Bronchial epithelial cell (primary cell): ENCODE measurements around the gene SURF6. TPM values are rescaled to one million over a fixed set of nuclear protein-coding genes. Genes with fewer than 3 reads are reported as not detected.

Source experiments
- DNase-seq: peaks from one replicate; pipeline ENCODE4 v3.0.0-alpha.2; 2010; ENCODE audit warnings: low read depth
- FAIRE-seq: peaks from 2 replicates; lab custom pipeline; 2011; peaks lifted over from hg19 to GRCh38; lab: Jason Lieb, UNC
- H3K27me3 ChIP-seq: 2 replicates; pipeline ENCODE4 v1.5.1; 2011; ENCODE audit warnings: low read length; ENCODE audit not compliant: control insufficient read depth, insufficient read depth
- H3K36me3 ChIP-seq: 2 replicates; pipeline ENCODE4 v1.5.1; 2011; ENCODE audit warnings: low read length; ENCODE audit not compliant: control insufficient read depth, insufficient read depth
- H3K4me3 ChIP-seq: 2 replicates; pipeline ENCODE4 v1.5.1; 2011; ENCODE audit warnings: mild to moderate bottlenecking, low read depth, low read length, control low read depth
- total RNA-seq: library from RNA; depleted of rRNA; stranded (reverse); fragments of >200 nt; gene quantifications from 2 replicates; pipeline ENCODE4 v1.2.1, GENCODE V29; 2014
- TF ChIP-seq, protein P1 (sequence below): IDR thresholded peaks from 2 replicates; pipeline ENCODE4 v1.5.1; 2011; ENCODE audit warnings: mild to moderate bottlenecking, moderate library complexity, low read length, control low read depth, inconsistent platforms; ENCODE audit not compliant: insufficient read depth, severe bottlenecking

The SURF6 gene
- total RNA-seq, 1 donor from 2014 or later: 9.0 TPM

DNA sequence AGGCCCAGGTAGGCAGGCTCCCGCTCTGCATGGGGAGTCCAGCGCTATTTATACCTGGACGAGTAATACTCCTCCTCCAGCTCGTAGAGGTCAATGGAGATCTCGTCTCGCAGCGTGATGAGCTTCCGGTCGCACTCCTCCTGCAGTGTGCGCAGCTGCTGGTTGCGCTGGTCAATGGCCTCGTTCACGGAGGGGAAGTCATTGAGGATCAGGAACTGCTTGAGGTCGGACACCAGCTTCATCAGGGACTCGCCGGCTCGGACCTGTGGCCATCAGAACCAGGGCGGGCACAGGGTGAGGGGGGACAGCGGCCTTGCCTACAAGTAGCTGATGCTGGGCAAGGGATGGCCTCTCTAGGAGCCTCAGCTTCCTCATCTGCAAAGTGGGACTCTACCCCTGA lies 8.1 kb upstream of the SURF6 start:
- TF ChIP-seq, protein P1, sequence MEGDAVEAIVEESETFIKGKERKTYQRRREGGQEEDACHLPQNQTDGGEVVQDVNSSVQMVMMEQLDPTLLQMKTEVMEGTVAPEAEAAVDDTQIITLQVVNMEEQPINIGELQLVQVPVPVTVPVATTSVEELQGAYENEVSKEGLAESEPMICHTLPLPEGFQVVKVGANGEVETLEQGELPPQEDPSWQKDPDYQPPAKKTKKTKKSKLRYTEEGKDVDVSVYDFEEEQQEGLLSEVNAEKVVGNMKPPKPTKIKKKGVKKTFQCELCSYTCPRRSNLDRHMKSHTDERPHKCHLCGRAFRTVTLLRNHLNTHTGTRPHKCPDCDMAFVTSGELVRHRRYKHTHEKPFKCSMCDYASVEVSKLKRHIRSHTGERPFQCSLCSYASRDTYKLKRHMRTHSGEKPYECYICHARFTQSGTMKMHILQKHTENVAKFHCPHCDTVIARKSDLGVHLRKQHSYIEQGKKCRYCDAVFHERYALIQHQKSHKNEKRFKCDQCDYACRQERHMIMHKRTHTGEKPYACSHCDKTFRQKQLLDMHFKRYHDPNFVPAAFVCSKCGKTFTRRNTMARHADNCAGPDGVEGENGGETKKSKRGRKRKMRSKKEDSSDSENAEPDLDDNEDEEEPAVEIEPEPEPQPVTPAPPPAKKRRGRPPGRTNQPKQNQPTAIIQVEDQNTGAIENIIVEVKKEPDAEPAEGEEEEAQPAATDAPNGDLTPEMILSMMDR: no peak
- no peak overlapping the region for H3K4me3 ChIP-seq
- peaks cover 42% of the 10 kb centered on the region for H3K36me3 ChIP-seq
- no peaks in the 10 kb centered on the region for H3K27me3 ChIP-seq
- DNase-seq (no peak), FAIRE-seq (peak; percentile 36)

DNA sequence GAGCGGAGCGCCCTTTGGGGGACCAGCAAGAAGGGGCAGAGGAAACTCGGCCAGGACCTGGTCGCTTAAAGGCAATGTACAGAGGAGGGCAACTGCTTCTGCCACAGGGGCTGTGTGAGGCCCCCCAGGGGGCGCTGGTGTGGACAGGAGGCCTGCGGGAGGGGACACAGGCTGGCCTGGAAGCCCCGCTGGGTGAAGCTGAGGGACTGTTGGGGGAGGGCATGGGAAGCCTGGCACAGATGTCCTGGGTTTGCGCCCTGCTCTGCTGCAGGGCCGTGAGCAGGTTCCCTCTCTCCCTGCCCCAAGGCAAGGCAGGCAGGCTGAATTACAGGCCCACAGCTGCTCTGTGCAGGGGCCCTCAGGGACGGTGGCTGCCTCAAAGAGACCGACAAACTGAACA lies 6.6 kb upstream of the SURF6 start:
- Histone ChIP-seq H3K36me3 (peaks cover 40% of the 10 kb centered on the region), H3K4me3 (no peak overlapping the region), H3K27me3 (no peaks in the 10 kb centered on the region)
- DNase-seq: no peak
- no peak for FAIRE-seq
- TF ChIP-seq, protein P1: peak; percentile 10

DNA sequence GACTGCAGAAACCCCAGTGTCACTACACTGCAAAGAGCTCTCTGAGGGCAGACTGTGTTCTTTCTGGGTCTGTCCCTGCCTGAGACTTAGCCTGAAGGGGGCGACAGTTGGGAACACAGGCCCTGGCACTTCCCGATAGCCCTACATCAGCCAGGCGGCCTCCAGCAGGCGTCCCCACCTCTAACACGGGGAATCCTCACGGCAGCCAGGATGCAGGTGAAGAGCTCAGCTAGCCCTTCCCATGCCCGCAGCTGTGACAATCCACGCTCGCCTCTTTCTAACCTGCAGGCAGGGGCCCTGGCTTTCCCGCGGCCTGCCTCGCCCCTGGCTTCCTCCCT lies 6.0 kb upstream of the SURF6 start:
- no peak for DNase-seq
- TF ChIP-seq, protein P1: peak; percentile 38
- Histone ChIP-seq H3K27me3 (no peaks in the 10 kb centered on the region), H3K4me3 (no peak overlapping the region), H3K36me3 (peaks cover 40% of the 10 kb centered on the region)
- no peak for FAIRE-seq

DNA sequence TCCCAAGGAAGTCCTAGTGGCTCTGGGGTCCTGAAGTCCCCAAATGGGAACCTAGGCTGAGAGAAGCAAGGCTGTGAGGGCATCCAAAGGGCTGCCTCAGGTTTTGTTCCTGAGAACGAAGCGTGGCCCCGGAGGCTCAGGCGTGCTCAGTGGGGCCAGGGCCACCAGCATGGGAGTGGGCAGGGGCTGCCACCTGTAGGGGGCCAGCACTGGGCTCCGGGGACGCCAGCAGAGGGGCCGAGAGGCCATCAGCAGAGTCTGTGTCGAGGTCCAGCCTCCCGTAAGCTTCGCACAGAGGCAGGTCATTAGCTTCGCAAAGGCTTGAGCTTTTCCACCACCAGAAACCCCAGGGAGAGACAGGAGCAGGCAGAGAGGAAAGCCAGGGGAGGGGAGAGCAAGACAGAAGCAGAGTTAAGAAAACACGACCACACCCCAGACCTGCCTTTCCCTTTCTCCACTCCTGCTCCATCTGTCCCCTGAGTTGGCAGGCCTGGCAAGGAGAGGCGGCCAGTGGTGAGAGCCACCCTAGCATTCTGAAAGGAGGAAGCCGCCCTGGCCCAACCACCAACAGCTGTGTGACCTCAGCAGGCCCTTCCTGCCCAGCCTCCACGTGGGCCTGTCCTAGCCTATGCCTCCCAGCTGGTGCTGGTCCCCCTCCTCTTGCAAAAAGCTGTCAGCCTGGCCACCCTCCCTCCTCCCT lies 5.5 kb upstream of the SURF6 start:
- H3K36me3 ChIP-seq: peaks cover 40% of the 10 kb centered on the region
- no peaks in the 10 kb centered on the region for H3K27me3 ChIP-seq
- no peak for FAIRE-seq
- no peak overlapping the region for H3K4me3 ChIP-seq
- no peak for DNase-seq
- TF ChIP-seq, protein P1: no peak

DNA sequence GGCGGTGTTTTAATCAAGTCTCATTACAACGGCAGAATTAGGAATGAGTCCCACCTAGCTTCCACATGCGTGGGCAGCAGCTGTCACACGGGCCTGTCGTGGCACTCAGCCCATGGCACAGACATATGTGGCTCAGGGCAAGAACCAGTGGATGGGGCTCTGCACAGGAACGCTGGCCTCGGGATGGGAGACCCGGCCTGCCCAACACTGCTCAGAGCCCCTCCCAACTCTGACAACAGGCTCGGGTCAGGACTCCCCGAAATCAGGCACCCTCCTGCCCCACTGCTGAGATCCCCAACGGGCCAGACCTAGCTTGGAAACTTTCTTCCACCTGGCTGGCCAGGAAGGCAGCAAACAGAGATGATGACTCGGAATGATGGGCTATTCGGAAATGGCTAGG lies 4.9 kb upstream of the SURF6 start:
- Histone ChIP-seq H3K36me3 (peaks cover 40% of the 10 kb centered on the region), H3K4me3 (no peak overlapping the region), H3K27me3 (no peaks in the 10 kb centered on the region)
- DNase-seq: no peak
- TF ChIP-seq, protein P1: no peak
- no peak for FAIRE-seq

DNA sequence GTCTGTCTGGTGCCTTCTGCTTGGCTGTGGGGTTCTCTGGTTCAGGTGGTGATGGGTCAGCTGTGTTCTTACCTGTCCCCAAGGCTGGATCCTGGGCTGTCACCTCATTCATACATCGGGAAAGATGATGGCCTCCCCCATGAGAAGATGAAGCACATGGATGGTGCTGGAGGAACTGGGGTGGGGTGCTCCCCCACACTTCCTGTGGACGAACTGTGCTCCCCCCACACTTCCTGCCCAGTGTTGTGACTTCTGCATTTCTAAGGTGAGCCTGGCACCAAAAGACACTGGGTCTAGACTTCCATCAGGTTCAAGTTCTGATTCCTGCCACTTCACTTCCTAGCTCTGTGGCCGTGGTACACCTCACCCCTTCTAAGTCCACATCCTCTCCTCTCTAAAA lies 4.3 kb upstream of the SURF6 start:
- DNase-seq: no peak
- peak; percentile 47 for FAIRE-seq
- H3K4me3 ChIP-seq: no peak overlapping the region
- H3K27me3 ChIP-seq: no peaks in the 10 kb centered on the region
- TF ChIP-seq, protein P1: no peak
- H3K36me3 ChIP-seq: peaks cover 36% of the 10 kb centered on the region
